Measurements from ENCODE around the gene TEX30.
A peak's percentile ranks its signal among the peaks of the same experiment; 100 is the strongest.
"Not testable (repeated sequence)": the region's sequence is repeated elsewhere in the genome, so short reads cannot be mapped to it uniquely, and the experiment has no call there.

Gene TEX30

GRCh38 chr13:102800145-102801041, 26.8 kb upstream of the TEX30 start:
- Histone ChIP-seq H3K27me3 (replicated peaks; ENCODE audit: control insufficient read depth, insufficient read depth, low read length, poor library complexity, severe bottlenecking) (no peaks in the 10 kb centered on the region), H3K4me1 (ENCODE audit: control insufficient read depth, insufficient read depth, low read length, poor library complexity, severe bottlenecking) (peaks cover 14% of the 10 kb centered on the region), H3K9me3 (ENCODE audit: control insufficient read depth, low read length) (no peaks in the 10 kb centered on the region), H3K27ac (ENCODE audit: insufficient read depth, low read length, poor library complexity, severe bottlenecking) (peak overlapping the region; percentile 24), H3K4me3 (ENCODE audit: insufficient read depth, low read depth, low read length, poor library complexity, severe bottlenecking) (peak overlapping the region; percentile 67), H3K36me3 (ENCODE audit: control insufficient read depth, insufficient read depth, low read length) (no peaks in the 10 kb centered on the region)
- peak; percentile 65 to 74 (median 72) for DNase-seq

GRCh38 chr13:102799426-102800144, 26.0 kb upstream of the TEX30 start:
- DNase-seq: no peak
- Histone ChIP-seq H3K9me3 (ENCODE audit: control insufficient read depth, low read length) (no peaks in the 10 kb centered on the region), H3K36me3 (ENCODE audit: control insufficient read depth, insufficient read depth, low read length) (no peaks in the 10 kb centered on the region), H3K27ac (ENCODE audit: insufficient read depth, low read length, poor library complexity, severe bottlenecking) (peak overlapping the region; percentile 24), H3K4me1 (ENCODE audit: control insufficient read depth, insufficient read depth, low read length, poor library complexity, severe bottlenecking) (peaks cover 14% of the 10 kb centered on the region), H3K27me3 (replicated peaks; ENCODE audit: control insufficient read depth, insufficient read depth, low read length, poor library complexity, severe bottlenecking) (no peaks in the 10 kb centered on the region), H3K4me3 (ENCODE audit: insufficient read depth, low read depth, low read length, poor library complexity, severe bottlenecking) (peak overlapping the region; percentile 67)

- Histone ChIP-seq H3K4me1 (ENCODE audit: control insufficient read depth, insufficient read depth, low read length, poor library complexity, severe bottlenecking) (peaks cover 14% of the 10 kb centered on the region), H3K9me3 (ENCODE audit: control insufficient read depth, low read length) (no peaks in the 10 kb centered on the region), H3K36me3 (ENCODE audit: control insufficient read depth, insufficient read depth, low read length) (no peaks in the 10 kb centered on the region), H3K4me3 (ENCODE audit: insufficient read depth, low read depth, low read length, poor library complexity, severe bottlenecking) (peak within 1 kb of the TSS; percentile 67), H3K27ac (ENCODE audit: insufficient read depth, low read length, poor library complexity, severe bottlenecking) (peak within 1 kb of the TSS; percentile 24), H3K27me3 (replicated peaks; ENCODE audit: control insufficient read depth, insufficient read depth, low read length, poor library complexity, severe bottlenecking) (no peaks in the 10 kb centered on the region)
- peak; percentile 45 to 69 (median 64) for DNase-seq
These were observed 25.2 kb upstream of the TEX30 start, which contains the start of the genes BIVM and POGLUT2 for GRCh38 chr13:102798581-102799425. Gene BIVM (plus strand): TSS chr13:102799119. CDS start chr13:102807268, 8,149 bp downstream. Gene POGLUT2 (minus strand): TSS chr13:102798976. CDS start chr13:102798670, 306 bp downstream.

GRCh38 chr13:102793611-102794355, 20.2 kb upstream of the TEX30 start:
- Histone ChIP-seq H3K27ac (ENCODE audit: insufficient read depth, low read length, poor library complexity, severe bottlenecking) (no peak overlapping the region), H3K36me3 (ENCODE audit: control insufficient read depth, insufficient read depth, low read length) (no peaks in the 10 kb centered on the region), H3K9me3 (ENCODE audit: control insufficient read depth, low read length) (no peaks in the 10 kb centered on the region), H3K4me3 (ENCODE audit: insufficient read depth, low read depth, low read length, poor library complexity, severe bottlenecking) (no peak overlapping the region), H3K27me3 (replicated peaks; ENCODE audit: control insufficient read depth, insufficient read depth, low read length, poor library complexity, severe bottlenecking) (no peaks in the 10 kb centered on the region), H3K4me1 (ENCODE audit: control insufficient read depth, insufficient read depth, low read length, poor library complexity, severe bottlenecking) (peaks cover 3% of the 10 kb centered on the region)
- no peak for DNase-seq

- Histone ChIP-seq H3K27me3 (replicated peaks; ENCODE audit: control insufficient read depth, insufficient read depth, low read length, poor library complexity, severe bottlenecking) (no peaks in the 10 kb centered on the region), H3K27ac (ENCODE audit: insufficient read depth, low read length, poor library complexity, severe bottlenecking) (no peak overlapping the region), H3K4me3 (ENCODE audit: insufficient read depth, low read depth, low read length, poor library complexity, severe bottlenecking) (no peak overlapping the region), H3K9me3 (ENCODE audit: control insufficient read depth, low read length) (no peaks in the 10 kb centered on the region), H3K36me3 (ENCODE audit: control insufficient read depth, insufficient read depth, low read length) (no peaks in the 10 kb centered on the region), H3K4me1 (ENCODE audit: control insufficient read depth, insufficient read depth, low read length, poor library complexity, severe bottlenecking) (no peaks in the 10 kb centered on the region)
- no peak for DNase-seq
These were observed 18.8 kb upstream of the TEX30 start for GRCh38 chr13:102792396-102792795.

GRCh38 chr13:102788683-102789082, 15.1 kb upstream of the TEX30 start:
- no peak overlapping the region for H3K4me3 ChIP-seq (ENCODE audit: insufficient read depth, low read depth, low read length, poor library complexity, severe bottlenecking)
- no peak overlapping the region for H3K27ac ChIP-seq (ENCODE audit: insufficient read depth, low read length, poor library complexity, severe bottlenecking)
- DNase-seq: no peak
- H3K9me3 ChIP-seq (ENCODE audit: control insufficient read depth, low read length): no peaks in the 10 kb centered on the region
- H3K27me3 ChIP-seq (replicated peaks; ENCODE audit: control insufficient read depth, insufficient read depth, low read length, poor library complexity, severe bottlenecking): no peaks in the 10 kb centered on the region
- H3K4me1 ChIP-seq (ENCODE audit: control insufficient read depth, insufficient read depth, low read length, poor library complexity, severe bottlenecking): no peaks in the 10 kb centered on the region
- H3K36me3 ChIP-seq (ENCODE audit: control insufficient read depth, insufficient read depth, low read length): no peaks in the 10 kb centered on the region

- DNase-seq: no peak
- H3K27ac ChIP-seq (ENCODE audit: insufficient read depth, low read length, poor library complexity, severe bottlenecking): no peak overlapping the region
- H3K4me3 ChIP-seq (ENCODE audit: insufficient read depth, low read depth, low read length, poor library complexity, severe bottlenecking): no peak overlapping the region
- no peaks in the 10 kb centered on the region for H3K36me3 ChIP-seq (ENCODE audit: control insufficient read depth, insufficient read depth, low read length)
- no peaks in the 10 kb centered on the region for H3K9me3 ChIP-seq (ENCODE audit: control insufficient read depth, low read length)
- peaks cover 7% of the 10 kb centered on the region for H3K4me1 ChIP-seq (ENCODE audit: control insufficient read depth, insufficient read depth, low read length, poor library complexity, severe bottlenecking)
- H3K27me3 ChIP-seq (replicated peaks; ENCODE audit: control insufficient read depth, insufficient read depth, low read length, poor library complexity, severe bottlenecking): no peaks in the 10 kb centered on the region
These were observed 10.9 kb upstream of the TEX30 start for GRCh38 chr13:102784483-102784882.

- DNase-seq: no peak
- H3K4me3 ChIP-seq (ENCODE audit: insufficient read depth, low read depth, low read length, poor library complexity, severe bottlenecking): no peak overlapping the region
- no peaks in the 10 kb centered on the region for H3K9me3 ChIP-seq (ENCODE audit: control insufficient read depth, low read length)
- H3K27ac ChIP-seq (ENCODE audit: insufficient read depth, low read length, poor library complexity, severe bottlenecking): no peak overlapping the region
- peaks cover 16% of the 10 kb centered on the region for H3K4me1 ChIP-seq (ENCODE audit: control insufficient read depth, insufficient read depth, low read length, poor library complexity, severe bottlenecking)
- H3K36me3 ChIP-seq (ENCODE audit: control insufficient read depth, insufficient read depth, low read length): no peaks in the 10 kb centered on the region
- H3K27me3 ChIP-seq (replicated peaks; ENCODE audit: control insufficient read depth, insufficient read depth, low read length, poor library complexity, severe bottlenecking): no peaks in the 10 kb centered on the region
These were observed 8.0 kb upstream of the TEX30 start for GRCh38 chr13:102781591-102781990.

- peaks cover 16% of the 10 kb centered on the region for H3K4me1 ChIP-seq (ENCODE audit: control insufficient read depth, insufficient read depth, low read length, poor library complexity, severe bottlenecking)
- H3K9me3 ChIP-seq (ENCODE audit: control insufficient read depth, low read length); H3K27me3 ChIP-seq (replicated peaks; ENCODE audit: control insufficient read depth, insufficient read depth, low read length, poor library complexity, severe bottlenecking); H3K4me3 ChIP-seq (ENCODE audit: insufficient read depth, low read depth, low read length, poor library complexity, severe bottlenecking); DNase-seq; H3K36me3 ChIP-seq (ENCODE audit: control insufficient read depth, insufficient read depth, low read length): not testable (repeated sequence)
- H3K27ac ChIP-seq (ENCODE audit: insufficient read depth, low read length, poor library complexity, severe bottlenecking): peak overlapping the region; percentile 47
These were observed 7.1 kb upstream of the TEX30 start for GRCh38 chr13:102780656-102781055.
